Activated naive CD4-positive, alpha-beta T cell treated with anti-CD3 and anti-CD28 coated beads, Interleukin-2, amount 50 U/mL, for 72 hours (primary cell): ENCODE measurements around the gene CABLES2. TPM values are rescaled to one million over a fixed set of nuclear protein-coding genes. Genes with fewer than 3 reads are reported as not detected.

Experiments used
- ATAC-seq, 2 donors: fragments of 150-1000 bp; cut with Tn5 transposase; 2 replicates each; pipeline ENCODE4 v1.10.0; 2021; ENCODE audit warnings: mild to moderate bottlenecking in 2 of 2, moderate library complexity in 2 of 2
- DNase-seq, 2 donors: peaks; one replicate each; pipeline ENCODE4 v3.0.0; 2021 to 2022; ENCODE audit warnings: low spot score in 2 of 2
- H3K27ac Mint-ChIP-seq, 2 donors: one replicate each; pipeline ENCODE4 v1.8.0; 2022; ENCODE audit warnings: mild to moderate bottlenecking in 2 of 2, mixed read lengths in 2 of 2
- H3K36me3 Mint-ChIP-seq, 2 donors: one replicate each; pipeline ENCODE4 v1.8.0; 2022; ENCODE audit warnings: mixed read lengths in 2 of 2
- H3K9me3 Mint-ChIP-seq, 2 donors: one replicate each; pipeline ENCODE4 v1.8.0; 2022; ENCODE audit warnings: mixed read lengths in 2 of 2
- total RNA-seq, 2 donors: library from RNA; stranded (reverse); gene quantifications; one replicate each; pipeline ENCODE4 v1.2.3, GENCODE V29; 2022

The CABLES2 gene
- total RNA-seq, 2 donors from 2014 or later, result 5.8 to 6.4 TPM

DNA sequence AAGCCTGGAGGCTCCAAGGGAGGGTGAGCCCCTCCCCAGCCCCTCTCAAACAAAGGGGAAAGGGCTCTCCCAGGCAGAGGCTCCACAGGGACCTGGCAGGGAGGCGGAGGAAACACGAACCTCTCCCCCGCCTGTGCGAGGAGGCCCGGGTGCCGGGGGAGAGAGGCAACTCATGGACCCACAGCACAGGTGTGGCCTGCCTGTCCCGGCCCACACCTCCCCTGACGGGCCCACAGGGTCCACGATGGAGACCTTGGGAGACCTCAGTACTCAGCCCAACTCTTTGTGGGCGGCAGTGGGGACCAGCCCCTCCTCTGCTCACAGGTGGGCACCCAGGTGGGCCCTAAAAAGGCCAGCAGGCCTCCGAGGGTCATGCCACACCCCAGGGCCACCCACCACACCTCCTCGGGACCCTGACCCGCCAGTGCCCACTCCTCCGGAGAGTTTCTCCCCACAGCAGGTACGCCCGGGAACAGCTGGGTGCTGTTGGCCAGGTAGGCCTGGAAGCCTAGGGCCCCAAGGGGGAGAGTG lies 52.2 kb downstream of the CABLES2 start:
- DNase-seq (no peak), ATAC-seq (no peak)
- Mint-ChIP-seq H3K9me3 (no peaks in the 10 kb centered on the region), H3K36me3 (no peaks in the 10 kb centered on the region), H3K27ac (no peak overlapping the region)

GRCh38 chr20:62354031-62354808 lies 52.9 kb downstream of the CABLES2 start:
- Mint-ChIP-seq H3K27ac (no peak overlapping the region), H3K9me3 (peaks cover 3% of the 10 kb centered on the region in 2 donors), H3K36me3 (no peaks in the 10 kb centered on the region)
- DNase-seq (no peak), ATAC-seq (no peak)

GRCh38 chr20:62353289-62354030 lies 53.6 kb downstream of the CABLES2 start:
- DNase-seq, result no peak
- ATAC-seq, result no peak
- Mint-ChIP-seq H3K9me3 (peaks cover 8% of the 10 kb centered on the region in 2 donors), H3K27ac (no peak overlapping the region), H3K36me3 (peaks cover 4% of the 10 kb centered on the region in 2 donors)

DNA sequence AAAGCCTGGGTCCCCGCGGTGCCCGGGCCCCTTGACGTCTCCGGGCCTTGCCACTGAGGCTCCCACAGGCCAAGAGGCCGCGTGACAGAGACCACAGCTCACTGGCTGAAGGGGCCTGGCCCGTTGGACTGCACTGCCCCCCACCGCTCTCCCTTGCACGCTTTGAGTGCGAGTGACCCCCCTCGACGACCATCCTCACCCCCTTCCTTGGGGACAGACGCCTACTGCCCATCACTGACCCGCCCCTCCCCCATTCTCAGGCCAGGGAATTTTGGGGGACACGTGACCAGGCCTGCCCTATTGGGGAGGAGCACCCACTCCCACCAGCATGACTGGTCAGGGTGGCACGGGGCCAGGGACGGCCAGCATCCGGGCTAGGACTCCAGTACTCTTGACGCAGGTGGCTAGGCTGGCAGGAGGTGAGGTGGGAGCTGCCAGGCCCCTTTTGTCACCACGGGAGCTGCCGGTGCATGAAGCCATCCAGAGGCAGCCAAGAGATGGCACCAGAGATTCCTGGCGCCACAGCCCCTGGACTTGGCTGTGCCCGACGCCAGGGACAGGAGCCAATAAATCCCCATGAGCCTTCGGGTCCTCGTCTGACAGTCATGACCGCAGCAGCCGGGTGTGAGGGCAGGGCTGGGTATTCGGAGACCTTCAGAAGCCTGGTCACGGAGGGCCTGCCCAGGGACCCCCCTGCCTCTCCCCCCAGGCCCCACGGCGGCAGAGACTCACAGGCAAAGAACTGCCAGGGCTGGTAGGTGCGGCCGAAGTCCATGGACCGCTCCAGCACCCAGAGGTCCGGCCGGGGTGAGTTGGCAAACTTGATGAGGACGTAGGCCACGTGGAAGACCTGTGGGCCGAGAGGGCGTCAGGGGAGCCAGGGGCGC lies 54.4 kb downstream of the CABLES2 start:
- no peak overlapping the region for H3K27ac Mint-ChIP-seq
- H3K36me3 Mint-ChIP-seq, result peaks cover 5 to 6% of the 10 kb centered on the region in 2 donors
- ATAC-seq (no peak), DNase-seq (no peak)
- peaks cover 8 to 9% of the 10 kb centered on the region in 2 donors for H3K9me3 Mint-ChIP-seq

GRCh38 chr20:62351469-62352401 lies 55.4 kb downstream of the CABLES2 start:
- H3K9me3 Mint-ChIP-seq, result peaks cover 8 to 9% of the 10 kb centered on the region in 2 donors
- ATAC-seq, result no peak
- no peak for DNase-seq
- H3K27ac Mint-ChIP-seq, result no peak overlapping the region
- H3K36me3 Mint-ChIP-seq, result peaks cover 5 to 6% of the 10 kb centered on the region in 2 donors

- Mint-ChIP-seq H3K27ac (no peak overlapping the region), H3K9me3 (peaks cover 8 to 9% of the 10 kb centered on the region in 2 donors), H3K36me3 (peaks cover 5 to 6% of the 10 kb centered on the region in 2 donors)
- ATAC-seq (no peak), DNase-seq (no peak)
These were observed 56.3 kb downstream of the CABLES2 start for GRCh38 chr20:62350629-62351422.

GRCh38 chr20:62350098-62350628 lies 56.9 kb downstream of the CABLES2 start:
- no peak overlapping the region for H3K27ac Mint-ChIP-seq
- H3K36me3 Mint-ChIP-seq, result peaks cover 5 to 6% of the 10 kb centered on the region in 2 donors
- peaks cover 8 to 9% of the 10 kb centered on the region in 2 donors for H3K9me3 Mint-ChIP-seq
- no peak for ATAC-seq
- no peak for DNase-seq

DNA sequence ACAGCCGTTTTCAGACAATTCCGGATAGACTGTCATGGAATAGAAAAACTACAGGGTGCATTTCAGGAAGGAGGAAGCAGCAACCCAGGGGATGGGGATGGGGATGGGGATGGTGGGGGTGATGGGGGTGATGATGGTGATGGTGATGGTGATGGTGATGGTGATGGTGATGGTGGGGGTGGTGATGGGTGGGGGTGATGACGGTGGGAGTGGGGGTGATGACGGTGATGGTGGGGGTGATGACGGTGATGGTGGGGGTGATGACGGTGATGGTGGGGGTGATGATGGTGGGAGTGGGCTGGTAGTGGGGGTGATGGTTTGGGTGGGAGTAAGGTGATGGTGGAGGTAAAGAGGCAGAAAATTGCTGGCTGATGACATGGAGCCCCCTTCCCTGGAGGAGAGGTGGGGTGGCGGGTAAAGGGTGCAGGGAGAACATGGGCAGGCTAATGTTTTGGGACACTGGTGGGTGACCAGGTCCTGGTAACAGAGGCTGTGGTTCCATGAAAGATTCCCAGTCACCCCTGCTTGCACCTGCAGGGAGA lies 57.5 kb downstream of the CABLES2 start:
- Mint-ChIP-seq H3K9me3 (peaks cover 8 to 9% of the 10 kb centered on the region in 2 donors), H3K36me3 (peaks cover 5 to 6% of the 10 kb centered on the region in 2 donors), H3K27ac (no peak overlapping the region)
- ATAC-seq, result no peak
- no peak for DNase-seq

DNA sequence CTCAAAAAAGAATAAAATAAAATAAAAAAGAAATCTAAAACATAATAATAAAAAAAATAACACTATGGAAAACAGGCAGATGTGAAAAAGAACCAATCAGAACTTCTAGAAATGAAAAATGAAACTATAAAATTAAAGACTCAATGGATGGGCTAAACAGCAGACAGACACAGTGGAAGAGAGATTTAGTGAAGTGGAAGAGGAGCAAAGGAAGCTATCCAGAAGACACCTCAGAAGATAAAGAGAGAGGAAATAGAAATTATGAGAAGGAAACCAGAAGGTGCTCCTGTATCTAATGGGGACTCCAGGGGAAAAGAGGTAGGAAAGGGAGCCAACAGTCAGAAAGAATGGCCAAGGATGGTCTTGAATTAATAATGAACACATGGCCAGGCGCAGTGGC lies 58.5 kb downstream of the CABLES2 start:
- Mint-ChIP-seq H3K36me3 (peaks cover 5 to 6% of the 10 kb centered on the region in 2 donors), H3K27ac (peak overlapping the region in 1 of 2 donors; percentile 35)
- no peak for ATAC-seq

DNA sequence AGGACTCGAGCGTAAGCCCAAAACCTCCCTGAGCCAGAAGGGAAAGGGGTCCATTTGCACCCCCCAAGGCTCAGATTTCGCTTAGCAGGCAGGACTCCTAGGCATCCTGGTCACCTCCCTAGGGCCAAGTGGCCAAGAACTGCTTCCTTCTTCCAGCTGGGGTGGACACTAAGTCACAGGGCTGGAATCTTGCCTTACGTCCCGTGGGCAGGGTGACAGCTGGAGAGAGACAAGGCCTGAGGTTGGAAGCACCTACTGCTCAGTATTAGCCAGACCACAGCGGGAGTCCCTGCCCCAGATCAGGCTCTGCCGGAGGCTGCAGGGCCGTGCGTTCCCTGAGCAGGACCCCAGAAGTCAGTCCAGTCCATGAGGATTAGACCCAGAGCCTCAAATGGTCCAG lies 59.6 kb downstream of the CABLES2 start:
- DNase-seq, result no peak
- ATAC-seq, result no peak
- peaks cover 5 to 6% of the 10 kb centered on the region in 2 donors for H3K36me3 Mint-ChIP-seq
- no peak overlapping the region for H3K27ac Mint-ChIP-seq
- H3K9me3 Mint-ChIP-seq, result peaks cover 8 to 9% of the 10 kb centered on the region in 2 donors

More for the DNA sequence above, 58.5 kb downstream of the CABLES2 start:
- peaks cover 8 to 9% of the 10 kb centered on the region in 2 donors for H3K9me3 Mint-ChIP-seq
- DNase-seq, result no peak

DNA sequence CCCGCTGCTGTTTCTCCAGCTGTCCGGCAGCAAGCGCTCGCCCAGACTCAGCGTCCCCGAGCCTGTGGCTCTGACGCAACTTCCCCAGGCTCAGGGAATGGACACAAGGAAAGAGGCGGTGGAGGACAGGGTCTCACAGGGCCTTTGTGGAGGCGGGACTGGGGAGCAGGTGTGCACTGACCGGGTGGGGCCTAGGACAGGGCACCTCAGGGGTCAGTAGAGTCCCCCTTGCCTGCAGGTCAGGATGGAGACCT lies 60.0 kb downstream of the CABLES2 start:
- DNase-seq (no peak), ATAC-seq (no peak)
- Mint-ChIP-seq H3K9me3 (peaks cover 8 to 9% of the 10 kb centered on the region in 2 donors), H3K36me3 (peaks cover 5 to 6% of the 10 kb centered on the region in 2 donors), H3K27ac (no peak overlapping the region)

DNA sequence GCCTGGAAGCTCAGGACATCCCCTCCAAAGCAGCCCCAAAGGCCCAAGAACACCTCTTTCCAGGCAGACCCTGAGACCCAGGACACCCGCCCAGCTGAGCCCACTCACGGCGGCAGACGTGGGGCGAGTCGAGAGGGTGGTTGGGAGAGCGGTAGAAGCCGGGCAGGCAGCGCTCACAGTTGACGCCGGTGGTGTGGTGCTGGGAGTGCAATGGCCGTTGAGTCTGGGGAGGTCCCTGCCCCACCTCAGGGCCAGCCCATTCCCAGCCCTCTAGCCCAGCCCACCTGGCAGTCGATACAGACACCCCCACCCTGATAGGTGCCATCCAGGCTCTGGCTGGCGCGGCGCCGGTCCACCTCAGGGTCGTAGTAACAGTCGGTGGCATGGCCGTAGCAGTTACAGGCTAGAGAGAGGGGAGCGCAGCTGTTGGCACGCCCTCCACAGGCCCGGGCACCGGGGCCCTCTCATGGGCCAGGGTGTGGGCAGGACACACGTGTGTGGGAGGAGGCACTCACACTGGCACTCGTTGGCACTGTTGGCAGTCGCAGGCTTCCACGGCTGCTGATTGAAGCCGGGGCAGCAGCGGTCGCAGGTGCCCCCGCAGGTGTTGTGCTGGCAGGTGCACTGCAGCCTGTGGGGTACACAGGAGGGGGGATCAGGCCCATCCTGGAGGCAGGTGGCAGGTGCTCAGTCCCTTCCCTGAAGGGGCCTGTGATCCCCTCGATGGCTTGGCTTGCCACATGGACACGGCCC lies 60.5 kb downstream of the CABLES2 start:
- Mint-ChIP-seq H3K9me3 (peaks cover 8 to 9% of the 10 kb centered on the region in 2 donors), H3K36me3 (peaks cover 5 to 6% of the 10 kb centered on the region in 2 donors), H3K27ac (no peak overlapping the region)
- no peak for DNase-seq
- no peak for ATAC-seq

DNA sequence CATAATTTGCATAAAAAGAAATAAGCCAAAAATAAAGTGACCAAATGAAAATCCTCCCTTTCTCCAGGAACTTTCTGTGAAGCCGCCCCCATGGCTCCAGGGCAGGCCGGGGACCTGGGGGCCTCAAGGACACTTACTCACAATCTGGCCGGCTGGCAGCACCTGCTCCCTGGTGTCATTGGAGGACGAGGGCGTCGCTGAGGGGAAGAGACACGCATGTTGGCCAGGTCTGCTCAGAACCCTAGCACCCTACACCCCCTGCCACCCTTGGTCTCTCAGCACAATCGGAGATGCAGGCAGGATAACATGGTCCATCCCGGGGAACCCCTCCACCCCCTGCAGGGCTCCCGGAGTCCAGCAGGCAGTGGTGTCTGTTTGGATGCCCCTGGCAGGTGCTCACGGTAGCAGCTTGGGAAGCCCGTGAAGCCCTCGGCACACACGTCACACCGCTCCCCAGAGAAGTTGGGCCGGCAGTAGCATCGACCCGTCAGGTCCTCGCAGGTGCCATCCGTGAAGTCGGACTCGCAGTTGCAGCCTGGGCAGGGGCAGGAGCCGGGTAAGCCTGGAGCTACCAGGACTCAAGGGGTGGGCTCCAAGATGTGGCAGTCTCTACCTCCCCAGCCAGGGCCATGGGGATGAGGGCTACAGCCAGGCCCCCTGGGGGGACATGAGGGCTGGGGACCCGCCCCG lies 61.3 kb downstream of the CABLES2 start:
- ATAC-seq, result no peak
- no peak for DNase-seq
- H3K27ac Mint-ChIP-seq, result no peak overlapping the region
- peaks cover 8 to 9% of the 10 kb centered on the region in 2 donors for H3K9me3 Mint-ChIP-seq
- H3K36me3 Mint-ChIP-seq, result peaks cover 5 to 6% of the 10 kb centered on the region in 2 donors
